ENCODE data around the gene ATP2A2.
"Not testable (repeated sequence)": the region's sequence is repeated elsewhere in the genome, so short reads cannot be mapped to it uniquely, and the experiment has no call there.

Gene ATP2A2

GRCh38 chr12:110249716-110250225 is 31.3 kb upstream of the ATP2A2 start:
- ATAC-seq (ENCODE audit: low read depth) (no peak), DNase-seq (ENCODE audit: low spot score in 2 of 2) (no peak)
- Mint-ChIP-seq H3K4me3 (no peak overlapping the region), H3K4me1 (peaks cover 5% of the 10 kb centered on the region), H3K36me3 (no peaks in the 10 kb centered on the region), H3K27me3 (no peaks in the 10 kb centered on the region), H3K27ac (no peak overlapping the region), H3K9me3 (no peaks in the 10 kb centered on the region)

- H3K9me3 Mint-ChIP-seq, result no peaks in the 10 kb centered on the region
- no peak overlapping the region for H3K4me3 Mint-ChIP-seq
- ATAC-seq (ENCODE audit: low read depth) (no peak), DNase-seq (ENCODE audit: low spot score in 2 of 2) (no peak)
- no peaks in the 10 kb centered on the region for H3K4me1 Mint-ChIP-seq
- no peak overlapping the region for H3K27ac Mint-ChIP-seq
- H3K27me3 Mint-ChIP-seq, result peaks cover 2% of the 10 kb centered on the region
- peaks cover 2% of the 10 kb centered on the region for H3K36me3 Mint-ChIP-seq
These were observed 29.7 kb upstream of the ATP2A2 start for GRCh38 chr12:110251381-110251780.

DNA sequence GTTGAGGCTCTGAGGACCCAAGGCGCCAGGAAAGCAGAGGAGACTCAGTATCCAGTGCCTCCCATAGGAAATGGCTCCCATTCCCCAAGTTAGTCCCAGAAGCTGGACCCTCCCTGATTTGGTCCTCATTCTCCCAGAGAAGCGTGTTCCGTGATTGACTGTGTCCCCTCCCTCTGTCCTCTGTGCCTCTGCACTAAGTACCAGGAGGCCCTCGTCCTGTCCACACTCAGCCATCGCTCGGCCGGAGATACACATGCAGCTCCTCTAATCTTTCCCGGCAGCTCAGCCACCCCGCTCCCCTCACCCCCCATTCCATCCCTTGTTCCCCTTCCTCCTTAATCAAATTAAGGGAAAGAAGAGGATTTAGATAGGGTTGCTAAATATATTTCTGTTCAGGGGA is 28.3 kb upstream of the ATP2A2 start:
- Mint-ChIP-seq H3K4me3 (no peak overlapping the region), H3K4me1 (no peaks in the 10 kb centered on the region), H3K36me3 (peaks cover 2% of the 10 kb centered on the region), H3K27me3 (peaks cover 2% of the 10 kb centered on the region), H3K9me3 (no peaks in the 10 kb centered on the region), H3K27ac (no peak overlapping the region)
- DNase-seq (ENCODE audit: low spot score in 2 of 2) (no peak), ATAC-seq (ENCODE audit: low read depth) (no peak)

DNA sequence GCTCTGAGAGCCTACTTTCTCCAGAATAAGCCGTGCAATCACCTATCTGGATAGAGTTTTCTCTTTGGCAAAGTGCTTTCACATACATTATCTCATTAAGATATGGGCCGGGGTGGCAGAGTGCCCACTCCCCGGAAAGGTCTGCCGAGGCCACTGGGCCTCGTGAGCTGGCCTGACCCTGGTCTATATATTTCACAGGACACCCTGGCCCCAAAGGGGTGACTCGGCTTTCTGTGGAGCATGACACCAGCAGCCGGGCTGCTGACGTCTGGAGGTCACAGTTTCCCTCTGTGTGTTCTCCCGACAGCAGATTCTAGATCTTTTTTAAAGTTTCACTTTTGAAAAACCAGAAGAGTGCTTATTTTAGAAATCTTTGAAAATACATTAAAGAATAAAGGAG is 27.9 kb upstream of the ATP2A2 start:
- Mint-ChIP-seq H3K27me3 (peaks cover 2% of the 10 kb centered on the region), H3K4me3 (no peak overlapping the region), H3K36me3 (peaks cover 2% of the 10 kb centered on the region), H3K4me1 (no peaks in the 10 kb centered on the region), H3K27ac (no peak overlapping the region), H3K9me3 (no peaks in the 10 kb centered on the region)
- ATAC-seq (ENCODE audit: low read depth), result no peak
- no peak for DNase-seq (ENCODE audit: low spot score in 2 of 2)

- Mint-ChIP-seq H3K27ac (no peak overlapping the region), H3K36me3 (peaks cover 2% of the 10 kb centered on the region), H3K9me3 (no peaks in the 10 kb centered on the region), H3K4me3 (no peak overlapping the region), H3K4me1 (no peaks in the 10 kb centered on the region), H3K27me3 (peaks cover 2% of the 10 kb centered on the region)
- ATAC-seq (ENCODE audit: low read depth), result no peak
- DNase-seq (ENCODE audit: low spot score in 2 of 2), result no peak
These were observed 26.0 kb upstream of the ATP2A2 start for GRCh38 chr12:110254971-110255540.

DNA sequence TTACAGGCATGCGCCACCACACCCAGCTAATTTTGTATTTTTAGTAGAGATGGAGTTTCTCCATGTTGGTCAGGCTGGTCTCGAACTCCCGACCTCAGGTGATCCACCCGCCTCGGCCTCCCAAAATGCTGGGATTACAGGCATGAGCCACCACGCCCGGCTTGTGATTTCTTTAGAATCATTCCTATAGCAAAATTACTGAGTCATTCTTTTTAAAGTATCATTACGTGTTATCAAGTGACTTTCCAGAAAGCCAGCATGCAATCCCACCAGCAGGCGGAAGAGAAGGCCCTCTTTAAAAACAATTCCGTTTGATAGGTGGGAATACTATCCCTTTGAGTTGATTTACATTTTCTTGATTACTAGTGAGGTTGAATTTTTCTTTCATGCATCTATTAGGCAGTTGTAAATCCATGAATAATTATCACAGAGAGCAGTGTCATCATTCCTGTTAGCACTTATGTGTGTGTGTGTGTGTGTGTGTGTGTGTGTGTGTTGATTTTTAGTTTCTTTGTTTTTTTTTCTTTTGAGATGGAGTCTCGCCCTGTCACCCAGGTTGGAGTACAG is 25.1 kb upstream of the ATP2A2 start:
- H3K27ac Mint-ChIP-seq; H3K9me3 Mint-ChIP-seq; H3K4me3 Mint-ChIP-seq; ATAC-seq (ENCODE audit: low read depth); DNase-seq (ENCODE audit: low spot score in 2 of 2); H3K27me3 Mint-ChIP-seq; H3K4me1 Mint-ChIP-seq; H3K36me3 Mint-ChIP-seq: not testable (repeated sequence)

DNA sequence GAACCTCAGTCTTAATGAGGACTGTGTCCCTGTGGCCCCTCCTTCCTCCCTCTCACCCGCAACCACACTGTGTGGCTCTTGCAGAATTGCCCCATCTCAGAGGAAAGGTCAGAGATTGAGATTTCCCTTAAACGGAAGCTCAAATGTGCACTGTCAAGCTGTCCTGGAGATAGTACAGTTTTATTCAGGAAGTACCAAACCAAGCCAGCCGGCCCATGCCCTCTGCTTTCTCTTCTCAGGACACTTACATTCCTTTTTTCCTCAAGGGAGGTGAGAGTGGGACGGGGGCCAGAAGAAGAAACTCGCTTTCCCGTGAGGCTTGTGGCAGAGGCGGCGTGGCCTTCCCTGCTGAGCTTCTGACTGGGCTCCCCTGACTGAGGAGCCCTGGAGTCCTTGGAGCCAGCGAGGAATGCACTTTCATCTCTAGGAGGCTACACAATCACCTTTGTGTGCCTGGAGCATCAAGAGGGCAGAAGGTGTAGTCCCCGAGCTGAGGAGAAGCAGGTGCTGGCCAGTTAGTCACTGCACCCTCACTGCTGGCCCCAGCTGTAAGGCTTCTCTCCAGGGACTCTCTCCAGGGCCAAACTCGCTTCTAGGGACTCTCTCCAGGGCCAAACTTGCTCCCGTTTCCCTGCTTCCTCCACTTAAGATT is 24.1 kb upstream of the ATP2A2 start:
- Mint-ChIP-seq H3K27ac (no peak overlapping the region), H3K4me3 (no peak overlapping the region), H3K9me3 (no peaks in the 10 kb centered on the region), H3K36me3 (peaks cover 2% of the 10 kb centered on the region), H3K4me1 (no peaks in the 10 kb centered on the region), H3K27me3 (peaks cover 2% of the 10 kb centered on the region)
- no peak for ATAC-seq (ENCODE audit: low read depth)
- no peak for DNase-seq (ENCODE audit: low spot score in 2 of 2)

DNA sequence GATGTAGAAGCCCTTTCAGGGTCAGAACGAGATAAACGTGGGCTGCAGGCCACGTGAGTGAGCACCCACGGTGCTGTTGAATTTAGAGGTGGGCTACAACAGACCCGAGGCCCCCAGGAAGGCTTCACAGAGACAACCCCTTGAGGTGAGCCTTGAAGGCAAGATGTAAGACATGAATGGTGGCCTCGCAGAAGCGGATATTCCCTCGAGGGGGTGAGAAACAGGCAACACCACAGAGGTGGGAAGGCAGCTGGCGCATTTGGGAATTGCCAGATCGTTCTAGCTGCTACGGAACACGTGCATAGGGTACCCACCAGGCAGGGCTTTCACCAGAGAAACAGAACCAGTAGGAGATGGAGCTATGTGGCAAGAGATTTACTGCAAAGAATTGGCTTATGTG is 22.6 kb upstream of the ATP2A2 start:
- Mint-ChIP-seq H3K4me3 (no peak overlapping the region), H3K27me3 (peaks cover 2% of the 10 kb centered on the region), H3K27ac (no peak overlapping the region), H3K9me3 (no peaks in the 10 kb centered on the region), H3K36me3 (peaks cover 2% of the 10 kb centered on the region), H3K4me1 (no peaks in the 10 kb centered on the region)
- ATAC-seq (ENCODE audit: low read depth), result no peak
- DNase-seq (ENCODE audit: low spot score in 2 of 2), result no peak

GRCh38 chr12:110262442-110263388 is 18.3 kb upstream of the ATP2A2 start:
- DNase-seq (ENCODE audit: low spot score in 2 of 2) (no peak), ATAC-seq (ENCODE audit: low read depth) (no peak)
- Mint-ChIP-seq H3K4me1 (no peaks in the 10 kb centered on the region), H3K27ac (no peak overlapping the region), H3K9me3 (no peaks in the 10 kb centered on the region), H3K27me3 (no peaks in the 10 kb centered on the region), H3K4me3 (no peak overlapping the region), H3K36me3 (no peaks in the 10 kb centered on the region)

GRCh38 chr12:110266381-110266960 is 14.6 kb upstream of the ATP2A2 start:
- Mint-ChIP-seq H3K4me1 (no peaks in the 10 kb centered on the region), H3K27me3 (peaks cover 10% of the 10 kb centered on the region), H3K27ac (no peak overlapping the region), H3K36me3 (no peaks in the 10 kb centered on the region), H3K9me3 (no peaks in the 10 kb centered on the region), H3K4me3 (no peak overlapping the region)
- DNase-seq (ENCODE audit: low spot score in 2 of 2) (no peak), ATAC-seq (ENCODE audit: low read depth) (no peak)

DNA sequence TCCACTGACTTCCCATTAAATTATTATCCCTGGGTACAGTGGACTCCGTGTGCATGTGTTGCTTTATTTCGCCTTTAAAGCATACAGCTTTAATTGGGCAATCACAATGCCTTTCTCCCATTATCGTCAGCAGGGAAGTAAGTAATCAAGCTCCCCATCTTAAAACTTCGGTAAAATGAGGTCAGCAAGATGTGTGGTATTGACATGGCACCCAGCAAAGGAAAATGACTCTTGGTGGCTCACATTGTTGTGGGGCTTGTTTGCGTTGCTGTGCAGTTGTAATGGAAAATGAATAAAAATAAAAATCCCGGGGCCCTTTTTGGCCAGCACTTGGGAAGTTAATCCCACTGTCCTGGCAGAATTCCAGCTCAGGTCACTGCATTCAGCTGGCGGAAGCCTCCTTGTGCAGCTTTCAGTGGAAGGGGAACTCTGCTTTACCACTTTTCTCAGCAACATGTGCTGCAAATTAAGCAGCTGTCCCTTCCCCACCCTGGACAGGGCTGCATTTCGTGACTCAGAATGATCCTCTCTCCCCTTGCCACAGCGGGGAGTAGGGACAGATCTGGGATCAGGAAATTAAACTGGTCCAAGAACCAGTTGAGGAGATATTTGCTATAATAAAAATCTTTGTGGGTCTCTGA is 13.9 kb upstream of the ATP2A2 start:
- Mint-ChIP-seq H3K27me3 (peaks cover 13% of the 10 kb centered on the region), H3K9me3 (no peaks in the 10 kb centered on the region), H3K4me1 (no peaks in the 10 kb centered on the region), H3K36me3 (no peaks in the 10 kb centered on the region), H3K4me3 (no peak overlapping the region), H3K27ac (no peak overlapping the region)
- ATAC-seq (ENCODE audit: low read depth) (no peak), DNase-seq (ENCODE audit: low spot score in 2 of 2) (no peak)

GRCh38 chr12:110269622-110270124 is 11.4 kb upstream of the ATP2A2 start:
- H3K4me1 Mint-ChIP-seq, result no peaks in the 10 kb centered on the region
- H3K27ac Mint-ChIP-seq, result no peak overlapping the region
- ATAC-seq (ENCODE audit: low read depth), result no peak
- H3K4me3 Mint-ChIP-seq, result no peak overlapping the region
- no peaks in the 10 kb centered on the region for H3K36me3 Mint-ChIP-seq
- peaks cover 20% of the 10 kb centered on the region for H3K27me3 Mint-ChIP-seq
- H3K9me3 Mint-ChIP-seq, result no peaks in the 10 kb centered on the region
- DNase-seq (ENCODE audit: low spot score in 2 of 2), result no peak
